ENCODE data around the gene HK1.
A peak's percentile ranks its signal among the peaks of the same experiment; 100 is the strongest.

HK1 gene

GRCh38 chr10:69345890-69346474, 67.7 kb downstream of the HK1 start:
- no peaks in the 10 kb centered on the region for H3K27me3 ChIP-seq (ENCODE audit: insufficient read depth, low read length)
- H2AFZ ChIP-seq (ENCODE audit: low read length, unreplicated experiment), result no peak overlapping the region
- H3K36me3 ChIP-seq (ENCODE audit: insufficient read depth, low read length), result peaks cover 7% of the 10 kb centered on the region
- peak overlapping the region; percentile 38; the same call in 1 of the 2 replicates for H3K27ac ChIP-seq (ENCODE audit: low read depth, low read length)
- peaks cover 36% of the 10 kb centered on the region for H3K4me1 ChIP-seq (ENCODE audit: control insufficient read depth, insufficient read depth, low read length, unreplicated experiment)
- H3K4me3 ChIP-seq (ENCODE audit: low read depth, low read length), result no peak overlapping the region
- peaks cover 66% of the 10 kb centered on the region for H3K79me2 ChIP-seq (ENCODE audit: control insufficient read depth, insufficient read depth, low read length, unreplicated experiment)

GRCh38 chr10:69346776-69347175, 68.5 kb downstream of the HK1 start:
- peaks cover 42% of the 10 kb centered on the region for H3K4me1 ChIP-seq (ENCODE audit: control insufficient read depth, insufficient read depth, low read length, unreplicated experiment)
- H3K79me2 ChIP-seq (ENCODE audit: control insufficient read depth, insufficient read depth, low read length, unreplicated experiment), result peaks cover 66% of the 10 kb centered on the region
- H2AFZ ChIP-seq (ENCODE audit: low read length, unreplicated experiment), result no peak overlapping the region
- H3K4me3 ChIP-seq (ENCODE audit: low read depth, low read length), result no peak overlapping the region
- no peak overlapping the region; the same call in 1 of the 2 replicates for H3K27ac ChIP-seq (ENCODE audit: low read depth, low read length)
- peaks cover 10% of the 10 kb centered on the region for H3K36me3 ChIP-seq (ENCODE audit: insufficient read depth, low read length)
- H3K27me3 ChIP-seq (ENCODE audit: insufficient read depth, low read length), result no peaks in the 10 kb centered on the region

- H3K79me2 ChIP-seq (ENCODE audit: control insufficient read depth, insufficient read depth, low read length, unreplicated experiment), result peaks cover 64% of the 10 kb centered on the region
- H3K36me3 ChIP-seq (ENCODE audit: insufficient read depth, low read length), result peaks cover 6% of the 10 kb centered on the region
- no peak overlapping the region for H2AFZ ChIP-seq (ENCODE audit: low read length, unreplicated experiment)
- H3K27me3 ChIP-seq (ENCODE audit: insufficient read depth, low read length), result no peaks in the 10 kb centered on the region
- H3K4me3 ChIP-seq (ENCODE audit: low read depth, low read length), result no peak overlapping the region
- H3K27ac ChIP-seq (ENCODE audit: low read depth, low read length), result peak overlapping the region; percentile 93
- peaks cover 62% of the 10 kb centered on the region for H3K4me1 ChIP-seq (ENCODE audit: control insufficient read depth, insufficient read depth, low read length, unreplicated experiment)
These were observed 70.7 kb downstream of the HK1 start for GRCh38 chr10:69348816-69349541.

DNA sequence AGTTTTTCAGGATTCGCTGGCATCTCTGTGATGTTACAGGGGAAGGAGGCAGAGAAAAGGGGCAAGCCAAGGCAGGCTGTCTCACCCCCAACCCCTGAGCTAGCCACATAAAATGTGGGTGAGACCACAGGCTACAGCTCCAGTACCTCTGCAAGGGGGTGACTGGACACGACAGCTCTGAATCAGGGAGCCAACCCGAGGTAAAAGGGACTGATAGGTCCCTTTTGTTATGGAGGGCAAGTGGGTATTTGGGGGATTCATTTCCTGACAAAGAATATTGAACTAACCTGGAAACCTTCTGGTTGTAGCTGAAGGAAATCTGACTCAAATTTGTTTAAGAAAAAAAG, 71.2 kb downstream of the HK1 start:
- peaks cover 3% of the 10 kb centered on the region; the same call in 1 of the 2 replicates for H3K36me3 ChIP-seq (ENCODE audit: insufficient read depth, low read length)
- H3K79me2 ChIP-seq (ENCODE audit: control insufficient read depth, insufficient read depth, low read length, unreplicated experiment), result peaks cover 65% of the 10 kb centered on the region
- peak overlapping the region; percentile 93 for H3K27ac ChIP-seq (ENCODE audit: low read depth, low read length)
- no peak overlapping the region for H2AFZ ChIP-seq (ENCODE audit: low read length, unreplicated experiment)
- H3K27me3 ChIP-seq (ENCODE audit: insufficient read depth, low read length), result no peaks in the 10 kb centered on the region
- no peak overlapping the region for H3K4me3 ChIP-seq (ENCODE audit: low read depth, low read length)
- peaks cover 62% of the 10 kb centered on the region for H3K4me1 ChIP-seq (ENCODE audit: control insufficient read depth, insufficient read depth, low read length, unreplicated experiment)

- H3K79me2 ChIP-seq (ENCODE audit: control insufficient read depth, insufficient read depth, low read length, unreplicated experiment), result peaks cover 62% of the 10 kb centered on the region
- peaks cover 3% of the 10 kb centered on the region; the same call in 1 of the 2 replicates for H3K36me3 ChIP-seq (ENCODE audit: insufficient read depth, low read length)
- no peaks in the 10 kb centered on the region for H3K27me3 ChIP-seq (ENCODE audit: insufficient read depth, low read length)
- no peak overlapping the region for H3K4me3 ChIP-seq (ENCODE audit: low read depth, low read length)
- peaks cover 42% of the 10 kb centered on the region for H3K4me1 ChIP-seq (ENCODE audit: control insufficient read depth, insufficient read depth, low read length, unreplicated experiment)
- no peak overlapping the region for H2AFZ ChIP-seq (ENCODE audit: low read length, unreplicated experiment)
- H3K27ac ChIP-seq (ENCODE audit: low read depth, low read length), result peak overlapping the region; percentile 86
These were observed 73.3 kb downstream of the HK1 start for GRCh38 chr10:69351589-69351988.

- Histone ChIP-seq H3K79me2 (ENCODE audit: control insufficient read depth, insufficient read depth, low read length, unreplicated experiment) (peaks cover 68% of the 10 kb centered on the region), H3K36me3 (ENCODE audit: insufficient read depth, low read length) (peaks cover 3% of the 10 kb centered on the region; the same call in 1 of the 2 replicates), H3K4me3 (ENCODE audit: low read depth, low read length) (peak overlapping the region; percentile 18; the same call in 1 of the 2 replicates), H3K4me1 (ENCODE audit: control insufficient read depth, insufficient read depth, low read length, unreplicated experiment) (peaks cover 43% of the 10 kb centered on the region), H2AFZ (ENCODE audit: low read length, unreplicated experiment) (no peak overlapping the region), H3K27ac (ENCODE audit: low read depth, low read length) (peak overlapping the region; percentile 86), H3K27me3 (ENCODE audit: insufficient read depth, low read length) (no peaks in the 10 kb centered on the region)
These were observed 74.4 kb downstream of the HK1 start for GRCh38 chr10:69352569-69353264.

DNA sequence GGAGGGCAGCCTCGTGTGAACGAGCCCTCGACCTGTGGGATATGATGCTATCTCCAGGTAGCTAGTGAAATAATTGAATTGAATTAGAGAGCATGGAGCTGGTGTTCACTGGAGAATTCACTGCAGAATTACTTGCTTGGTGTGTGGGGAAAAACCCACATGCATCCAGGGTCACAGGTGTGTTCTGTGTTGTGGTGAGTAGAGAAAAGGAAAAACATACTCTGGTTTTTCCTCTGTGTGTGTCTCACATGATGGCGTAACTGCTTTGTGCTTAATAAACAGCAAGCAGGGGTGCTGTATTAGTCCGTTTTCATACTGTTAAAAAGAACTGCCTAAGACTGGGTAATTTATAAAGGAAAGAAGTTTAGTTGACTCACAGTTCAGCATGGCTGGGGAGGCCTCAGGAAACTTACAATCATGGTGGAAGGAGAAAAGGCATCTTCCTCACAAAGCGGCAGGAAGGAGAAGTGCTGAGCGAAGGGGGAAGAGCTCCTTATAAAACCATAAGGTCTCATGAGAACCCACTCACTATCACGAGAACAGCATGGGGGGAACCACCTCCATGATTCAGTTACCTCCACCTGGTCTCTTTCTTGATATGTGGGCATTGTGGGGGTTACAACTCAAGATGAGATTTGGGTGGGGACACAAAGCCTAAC, 75.8 kb downstream of the HK1 start:
- no peak overlapping the region for H3K27ac ChIP-seq (ENCODE audit: low read depth, low read length)
- peaks cover 68% of the 10 kb centered on the region for H3K79me2 ChIP-seq (ENCODE audit: control insufficient read depth, insufficient read depth, low read length, unreplicated experiment)
- peaks cover 3% of the 10 kb centered on the region; the same call in 1 of the 2 replicates for H3K36me3 ChIP-seq (ENCODE audit: insufficient read depth, low read length)
- H3K4me3 ChIP-seq (ENCODE audit: low read depth, low read length), result no peak overlapping the region
- no peak overlapping the region for H2AFZ ChIP-seq (ENCODE audit: low read length, unreplicated experiment)
- no peaks in the 10 kb centered on the region for H3K27me3 ChIP-seq (ENCODE audit: insufficient read depth, low read length)
- H3K4me1 ChIP-seq (ENCODE audit: control insufficient read depth, insufficient read depth, low read length, unreplicated experiment), result peaks cover 49% of the 10 kb centered on the region

- Histone ChIP-seq H3K4me3 (ENCODE audit: low read depth, low read length) (no peak overlapping the region), H3K27me3 (ENCODE audit: insufficient read depth, low read length) (no peaks in the 10 kb centered on the region), H3K4me1 (ENCODE audit: control insufficient read depth, insufficient read depth, low read length, unreplicated experiment) (peaks cover 58% of the 10 kb centered on the region), H3K27ac (ENCODE audit: low read depth, low read length) (no peak overlapping the region), H2AFZ (ENCODE audit: low read length, unreplicated experiment) (no peak overlapping the region), H3K36me3 (ENCODE audit: insufficient read depth, low read length) (peaks cover 3% of the 10 kb centered on the region; the same call in 1 of the 2 replicates), H3K79me2 (ENCODE audit: control insufficient read depth, insufficient read depth, low read length, unreplicated experiment) (peaks cover 70% of the 10 kb centered on the region)
These were observed 77.9 kb downstream of the HK1 start for GRCh38 chr10:69356187-69356586.

- Histone ChIP-seq H3K4me1 (ENCODE audit: control insufficient read depth, insufficient read depth, low read length, unreplicated experiment) (peaks cover 60% of the 10 kb centered on the region), H3K79me2 (ENCODE audit: control insufficient read depth, insufficient read depth, low read length, unreplicated experiment) (peaks cover 63% of the 10 kb centered on the region), H2AFZ (ENCODE audit: low read length, unreplicated experiment) (no peak overlapping the region), H3K4me3 (ENCODE audit: low read depth, low read length) (no peak overlapping the region), H3K36me3 (ENCODE audit: insufficient read depth, low read length) (no peaks in the 10 kb centered on the region; the same call in 1 of the 2 replicates), H3K27me3 (ENCODE audit: insufficient read depth, low read length) (no peaks in the 10 kb centered on the region), H3K27ac (ENCODE audit: low read depth, low read length) (peak overlapping the region; percentile 48; the same call in 1 of the 2 replicates)
These were observed 80.0 kb downstream of the HK1 start for GRCh38 chr10:69358148-69358795.

- H3K27ac ChIP-seq (ENCODE audit: low read depth, low read length), result peak overlapping the region; percentile 48
- H3K79me2 ChIP-seq (ENCODE audit: control insufficient read depth, insufficient read depth, low read length, unreplicated experiment), result peaks cover 62% of the 10 kb centered on the region
- peaks cover 56% of the 10 kb centered on the region for H3K4me1 ChIP-seq (ENCODE audit: control insufficient read depth, insufficient read depth, low read length, unreplicated experiment)
- H2AFZ ChIP-seq (ENCODE audit: low read length, unreplicated experiment), result no peak overlapping the region
- no peak overlapping the region for H3K4me3 ChIP-seq (ENCODE audit: low read depth, low read length)
- no peaks in the 10 kb centered on the region; the same call in 1 of the 2 replicates for H3K36me3 ChIP-seq (ENCODE audit: insufficient read depth, low read length)
- H3K27me3 ChIP-seq (ENCODE audit: insufficient read depth, low read length), result no peaks in the 10 kb centered on the region
These were observed 80.9 kb downstream of the HK1 start for GRCh38 chr10:69359148-69359547.
